Measurements from ENCODE around the gene SPG11.
"Not testable (repeated sequence)": the region's sequence is repeated elsewhere in the genome, so short reads cannot be mapped to it uniquely, and the experiment has no call there.

SPG11 gene

DNA sequence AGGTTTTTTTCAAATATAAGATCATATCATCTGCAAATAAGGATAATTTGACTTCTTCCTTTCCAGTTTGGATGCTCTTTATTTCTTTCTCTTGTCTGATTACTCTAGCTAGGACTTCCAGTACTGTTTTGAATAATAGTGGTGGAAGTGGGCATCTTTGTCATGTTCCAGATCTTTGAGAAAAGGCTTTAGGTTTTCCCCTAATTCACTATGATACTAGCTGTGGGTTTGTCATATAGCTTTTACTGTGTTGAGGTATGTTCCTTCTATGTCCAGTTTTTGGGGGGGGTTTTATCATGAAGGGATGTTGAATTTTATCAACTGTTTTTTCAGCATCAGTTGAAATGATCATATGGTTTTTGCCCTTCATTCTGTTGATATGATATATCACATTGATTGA, 37.2 kb upstream of the SPG11 start:
- not testable (repeated sequence) for H3K4me1 ChIP-seq (ENCODE audit: control insufficient read depth, insufficient read depth, low read length); H3K4me3 ChIP-seq (ENCODE audit: low read depth, low read length); H3K27ac ChIP-seq (ENCODE audit: low read depth, low read length); H3K36me3 ChIP-seq (ENCODE audit: control insufficient read depth, insufficient read depth, low read length); H3K9ac ChIP-seq (ENCODE audit: low read depth, low read length); H3K27me3 ChIP-seq (ENCODE audit: control insufficient read depth, insufficient read depth, low read length); H3K9me3 ChIP-seq (ENCODE audit: control insufficient read depth, insufficient read depth, low read length)

DNA sequence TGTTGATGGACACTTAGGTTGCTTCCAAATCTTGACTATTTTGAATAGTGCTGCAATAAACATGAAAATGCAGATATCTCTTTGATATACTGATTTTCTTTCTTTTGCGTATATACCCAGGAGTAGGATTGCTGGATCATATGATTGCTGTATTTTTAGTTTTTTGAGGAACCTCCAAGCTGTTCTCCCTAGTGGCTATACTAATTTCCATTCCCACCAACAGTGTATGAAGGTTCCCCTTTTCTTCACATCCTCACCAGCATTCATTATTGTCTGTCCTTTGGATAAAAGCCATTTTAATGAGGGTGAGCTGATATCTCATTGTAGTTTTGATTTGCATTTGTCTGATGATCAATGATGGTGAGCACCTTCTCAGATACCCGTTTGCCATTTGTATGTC, 35.2 kb upstream of the SPG11 start:
- H3K9ac ChIP-seq (ENCODE audit: low read depth, low read length): no peak overlapping the region
- no peak overlapping the region for H3K4me3 ChIP-seq (ENCODE audit: low read depth, low read length)
- no peaks in the 10 kb centered on the region for H3K36me3 ChIP-seq (ENCODE audit: control insufficient read depth, insufficient read depth, low read length)
- H3K9me3 ChIP-seq (ENCODE audit: control insufficient read depth, insufficient read depth, low read length): no peaks in the 10 kb centered on the region
- H3K27ac ChIP-seq (ENCODE audit: low read depth, low read length): no peak overlapping the region
- no peaks in the 10 kb centered on the region for H3K27me3 ChIP-seq (ENCODE audit: control insufficient read depth, insufficient read depth, low read length)
- H3K4me1 ChIP-seq (ENCODE audit: control insufficient read depth, insufficient read depth, low read length): no peaks in the 10 kb centered on the region

DNA sequence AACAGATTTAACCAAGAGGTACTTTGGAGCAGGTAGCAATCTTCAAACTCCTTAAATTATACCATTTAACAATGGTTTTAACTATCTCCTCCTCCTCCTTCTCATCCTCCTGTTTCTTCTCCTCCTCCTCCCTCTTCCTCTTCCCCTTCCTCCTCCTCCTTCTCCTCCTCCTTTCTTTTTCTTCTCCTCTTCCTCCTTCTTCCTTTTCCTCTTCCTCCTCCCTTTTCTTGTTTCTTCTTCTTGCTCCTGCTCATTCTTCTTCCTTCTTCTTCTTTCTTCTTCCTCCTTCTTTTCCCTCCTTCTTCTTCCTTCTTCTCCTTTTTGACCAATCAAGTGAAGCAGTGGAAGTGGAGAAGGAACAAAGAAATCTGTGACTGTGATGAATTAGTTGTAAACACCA, 33.6 kb upstream of the SPG11 start:
- no peak overlapping the region for H3K9ac ChIP-seq (ENCODE audit: low read depth, low read length)
- H3K9me3 ChIP-seq (ENCODE audit: control insufficient read depth, insufficient read depth, low read length): no peaks in the 10 kb centered on the region
- no peak overlapping the region for H3K27ac ChIP-seq (ENCODE audit: low read depth, low read length)
- no peaks in the 10 kb centered on the region for H3K27me3 ChIP-seq (ENCODE audit: control insufficient read depth, insufficient read depth, low read length)
- no peaks in the 10 kb centered on the region for H3K36me3 ChIP-seq (ENCODE audit: control insufficient read depth, insufficient read depth, low read length)
- H3K4me3 ChIP-seq (ENCODE audit: low read depth, low read length): no peak overlapping the region
- no peaks in the 10 kb centered on the region for H3K4me1 ChIP-seq (ENCODE audit: control insufficient read depth, insufficient read depth, low read length)

DNA sequence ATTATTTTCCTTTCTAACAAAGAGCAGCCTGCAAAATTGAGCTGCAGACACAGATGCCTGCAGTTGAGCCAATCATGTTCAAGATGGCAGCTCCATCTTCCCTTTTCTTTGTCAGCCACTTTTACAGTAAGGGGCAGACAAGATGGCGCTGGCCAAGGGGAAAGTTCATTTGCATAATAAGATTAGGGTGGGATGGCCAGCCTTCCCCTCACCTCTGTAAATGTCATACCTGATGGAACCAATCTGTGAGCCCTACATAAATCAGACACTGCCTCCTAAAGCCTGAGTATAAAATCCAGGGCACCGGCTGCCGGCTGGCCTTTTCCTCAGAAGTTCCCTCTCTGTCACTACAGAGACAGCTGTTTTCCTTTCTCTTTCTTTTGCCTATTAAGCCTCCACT, 31.8 kb upstream of the SPG11 start:
- Histone ChIP-seq H3K27me3 (ENCODE audit: control insufficient read depth, insufficient read depth, low read length) (no peaks in the 10 kb centered on the region), H3K27ac (ENCODE audit: low read depth, low read length) (no peak overlapping the region), H3K36me3 (ENCODE audit: control insufficient read depth, insufficient read depth, low read length) (no peaks in the 10 kb centered on the region), H3K4me1 (ENCODE audit: control insufficient read depth, insufficient read depth, low read length) (no peaks in the 10 kb centered on the region), H3K9me3 (ENCODE audit: control insufficient read depth, insufficient read depth, low read length) (no peaks in the 10 kb centered on the region), H3K9ac (ENCODE audit: low read depth, low read length) (no peak overlapping the region), H3K4me3 (ENCODE audit: low read depth, low read length) (no peak overlapping the region)

DNA sequence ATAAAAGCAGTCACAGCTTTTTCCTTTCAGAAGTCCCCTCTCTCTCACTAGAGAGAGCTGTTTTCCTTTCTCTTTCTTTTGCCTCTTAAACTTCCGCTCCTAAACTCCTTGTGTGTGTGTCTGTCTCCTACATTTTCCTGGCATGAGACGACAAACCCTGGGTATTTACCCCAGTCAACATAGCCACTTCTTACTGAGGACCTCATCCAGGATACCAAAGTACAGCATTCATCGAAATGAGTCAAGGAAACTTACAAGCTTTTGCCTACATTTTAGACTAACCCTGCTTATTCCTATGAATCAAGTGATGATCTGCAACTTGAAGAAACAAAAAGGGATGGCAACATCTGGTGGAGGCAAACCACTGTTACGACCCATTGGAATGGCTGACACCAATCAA, 31.0 kb upstream of the SPG11 start:
- no peak overlapping the region for H3K4me3 ChIP-seq (ENCODE audit: low read depth, low read length)
- H3K4me1 ChIP-seq (ENCODE audit: control insufficient read depth, insufficient read depth, low read length): no peaks in the 10 kb centered on the region
- H3K9ac ChIP-seq (ENCODE audit: low read depth, low read length): no peak overlapping the region
- no peaks in the 10 kb centered on the region for H3K27me3 ChIP-seq (ENCODE audit: control insufficient read depth, insufficient read depth, low read length)
- H3K36me3 ChIP-seq (ENCODE audit: control insufficient read depth, insufficient read depth, low read length): no peaks in the 10 kb centered on the region
- H3K27ac ChIP-seq (ENCODE audit: low read depth, low read length): no peak overlapping the region
- H3K9me3 ChIP-seq (ENCODE audit: control insufficient read depth, insufficient read depth, low read length): no peaks in the 10 kb centered on the region

DNA sequence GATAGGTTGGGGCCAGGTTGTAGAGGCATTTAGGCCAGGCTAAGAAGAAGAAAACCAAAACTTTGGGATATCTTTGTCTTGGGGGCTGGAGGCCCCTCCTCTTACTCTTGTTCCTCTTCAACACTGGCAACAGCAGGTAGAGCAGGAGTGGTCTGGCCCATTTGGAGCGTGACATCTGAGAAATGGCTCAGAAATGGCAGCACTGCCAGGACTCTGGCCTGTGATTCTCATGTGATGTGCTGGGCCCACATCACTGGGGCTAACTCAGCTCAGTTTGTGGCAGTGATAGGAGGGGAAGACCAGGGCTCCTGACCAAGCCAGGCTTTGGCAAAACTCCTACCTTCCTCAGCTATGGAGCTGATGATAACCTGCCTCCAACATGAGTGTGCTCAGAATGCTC, 29.2 kb upstream of the SPG11 start:
- Histone ChIP-seq H3K36me3 (ENCODE audit: control insufficient read depth, insufficient read depth, low read length) (no peaks in the 10 kb centered on the region), H3K27me3 (ENCODE audit: control insufficient read depth, insufficient read depth, low read length) (no peaks in the 10 kb centered on the region), H3K27ac (ENCODE audit: low read depth, low read length) (no peak overlapping the region), H3K9me3 (ENCODE audit: control insufficient read depth, insufficient read depth, low read length) (no peaks in the 10 kb centered on the region), H3K9ac (ENCODE audit: low read depth, low read length) (no peak overlapping the region), H3K4me1 (ENCODE audit: control insufficient read depth, insufficient read depth, low read length) (no peaks in the 10 kb centered on the region), H3K4me3 (ENCODE audit: low read depth, low read length) (no peak overlapping the region)

DNA sequence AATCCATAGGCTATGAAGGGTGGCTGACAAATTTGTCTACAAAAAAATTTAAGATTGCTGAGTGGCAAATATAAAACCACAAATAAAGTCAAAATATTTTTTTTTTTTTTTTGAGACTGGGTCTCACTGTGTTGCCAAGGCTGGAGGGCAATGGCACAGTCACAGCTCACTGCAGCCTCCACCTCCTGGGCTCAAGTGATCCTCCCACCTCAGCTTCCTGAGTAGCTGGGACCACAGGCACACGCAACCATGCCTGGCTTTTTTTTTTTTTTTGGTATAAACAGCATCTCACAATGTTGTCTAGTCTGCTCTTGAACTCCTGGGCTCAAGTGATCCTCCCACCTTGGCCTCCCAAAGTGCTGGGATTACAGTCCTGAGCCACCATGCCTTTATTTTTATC, 26.8 kb upstream of the SPG11 start:
- not testable (repeated sequence) for H3K36me3 ChIP-seq (ENCODE audit: control insufficient read depth, insufficient read depth, low read length); H3K27ac ChIP-seq (ENCODE audit: low read depth, low read length); H3K9ac ChIP-seq (ENCODE audit: low read depth, low read length); H3K4me3 ChIP-seq (ENCODE audit: low read depth, low read length); H3K9me3 ChIP-seq (ENCODE audit: control insufficient read depth, insufficient read depth, low read length); H3K4me1 ChIP-seq (ENCODE audit: control insufficient read depth, insufficient read depth, low read length); H3K27me3 ChIP-seq (ENCODE audit: control insufficient read depth, insufficient read depth, low read length)

DNA sequence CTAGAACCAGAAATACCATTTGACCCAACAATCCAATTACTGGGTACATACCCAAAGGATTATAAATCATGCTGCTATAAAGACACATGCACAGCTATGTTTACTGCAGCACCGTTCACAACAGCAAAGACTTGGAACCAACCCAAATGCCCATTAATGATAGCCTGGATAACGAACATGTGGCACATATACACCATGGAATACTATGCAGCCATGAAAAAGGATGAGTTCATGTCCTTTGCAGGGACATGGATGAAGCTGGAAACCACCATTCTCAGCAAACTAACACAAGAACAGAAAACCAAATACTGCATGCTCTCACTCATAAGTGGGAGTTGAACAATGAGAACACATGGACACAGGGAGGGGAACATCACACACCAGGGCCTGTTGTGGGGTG, 25.9 kb upstream of the SPG11 start:
- not testable (repeated sequence) for H3K27ac ChIP-seq (ENCODE audit: low read depth, low read length); H3K27me3 ChIP-seq (ENCODE audit: control insufficient read depth, insufficient read depth, low read length); H3K9me3 ChIP-seq (ENCODE audit: control insufficient read depth, insufficient read depth, low read length); H3K4me3 ChIP-seq (ENCODE audit: low read depth, low read length); H3K9ac ChIP-seq (ENCODE audit: low read depth, low read length); H3K4me1 ChIP-seq (ENCODE audit: control insufficient read depth, insufficient read depth, low read length); H3K36me3 ChIP-seq (ENCODE audit: control insufficient read depth, insufficient read depth, low read length)

DNA sequence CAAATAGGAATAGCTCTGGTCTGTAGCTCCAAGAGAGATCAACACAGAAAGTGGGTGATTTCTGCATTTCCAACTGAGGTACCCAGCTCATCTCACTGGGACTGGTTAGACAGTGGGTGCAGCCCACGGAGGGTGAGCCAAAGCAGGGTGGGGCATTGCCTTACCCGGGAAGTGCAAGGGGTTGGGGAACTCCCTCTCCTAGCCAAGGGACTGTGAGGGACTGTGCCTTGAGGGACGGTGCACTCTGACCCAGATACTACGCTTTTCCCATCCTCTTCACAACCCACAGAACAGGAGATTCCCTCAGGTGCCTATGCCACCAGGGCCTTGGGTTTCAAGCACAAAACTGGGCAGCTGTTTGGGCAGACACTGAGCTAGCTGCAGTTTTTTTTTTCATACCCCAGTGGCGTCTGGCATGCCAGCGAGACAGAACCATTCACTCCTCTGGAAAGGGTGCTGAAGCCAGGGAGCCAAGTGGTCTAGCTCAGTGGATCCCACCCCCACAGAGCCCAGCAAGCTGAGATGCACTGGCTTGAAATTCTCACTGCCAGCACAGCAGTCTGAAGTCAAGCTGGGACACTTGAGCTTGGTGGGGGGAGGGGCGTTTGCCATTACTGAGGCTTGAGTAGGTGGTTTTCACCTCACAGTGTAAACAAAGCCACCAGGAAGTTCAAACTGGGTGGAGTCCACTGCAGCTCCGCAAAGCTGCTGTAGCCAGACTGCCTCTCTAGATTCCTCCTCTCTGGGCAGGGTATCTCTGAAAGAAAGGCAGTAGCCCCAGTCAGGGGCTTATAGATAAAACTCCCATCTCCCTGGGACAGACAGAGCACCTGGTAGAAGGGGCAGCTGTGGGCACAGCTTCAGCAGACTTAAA, 19.6 kb upstream of the SPG11 start:
- Histone ChIP-seq H3K4me3 (ENCODE audit: low read depth, low read length) (0 out of 2 replicates have a peak overlapping the region, but pooled peaks have one; percentile 29), H3K27ac (ENCODE audit: low read depth, low read length) (peak overlapping the region; percentile 64)
- H3K9ac ChIP-seq (ENCODE audit: low read depth, low read length); H3K9me3 ChIP-seq (ENCODE audit: control insufficient read depth, insufficient read depth, low read length); H3K36me3 ChIP-seq (ENCODE audit: control insufficient read depth, insufficient read depth, low read length); H3K27me3 ChIP-seq (ENCODE audit: control insufficient read depth, insufficient read depth, low read length); H3K4me1 ChIP-seq (ENCODE audit: control insufficient read depth, insufficient read depth, low read length): not testable (repeated sequence)

DNA sequence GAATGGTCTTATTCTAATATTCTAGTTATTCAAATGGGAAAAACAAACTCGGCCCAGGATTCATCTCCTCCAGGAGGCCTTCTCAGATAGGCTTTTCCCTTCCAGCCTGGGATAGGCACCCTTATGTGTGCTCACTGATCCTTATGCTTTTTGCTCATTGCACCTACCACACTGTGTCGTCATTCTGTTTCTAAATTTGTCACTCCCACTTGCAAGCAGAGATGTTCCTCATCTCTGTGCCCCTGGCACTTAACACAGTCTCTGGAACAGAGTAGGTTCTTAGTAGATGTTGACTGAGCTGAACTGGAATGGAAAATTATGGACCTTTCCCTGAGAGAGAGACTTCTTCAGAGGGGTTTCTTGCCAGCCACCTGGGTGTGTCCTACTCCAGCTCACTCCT, 18.7 kb upstream of the SPG11 start:
- Histone ChIP-seq H3K27ac (ENCODE audit: low read depth, low read length) (no peak overlapping the region), H3K9me3 (ENCODE audit: control insufficient read depth, insufficient read depth, low read length) (no peaks in the 10 kb centered on the region)

DNA sequence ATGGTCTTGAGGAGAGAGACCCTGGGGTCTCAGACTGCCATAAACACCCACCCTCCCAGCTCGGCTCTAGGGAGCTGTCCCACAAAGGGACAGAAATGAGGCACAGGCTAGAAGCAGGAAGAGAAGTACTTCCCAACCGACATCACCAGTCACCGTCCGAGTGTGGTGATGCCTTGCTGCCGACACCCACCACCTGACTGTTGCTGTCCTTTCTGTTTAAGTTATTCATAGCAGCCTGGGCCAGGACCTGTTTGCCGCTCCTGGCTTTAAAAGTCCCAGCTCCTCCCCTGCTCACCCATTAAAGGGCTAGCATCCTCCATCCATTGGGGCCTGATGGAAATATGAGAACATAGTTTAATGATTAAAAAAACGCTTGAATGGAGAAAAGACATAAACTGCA, 13.2 kb upstream of the SPG11 start:
- no peak overlapping the region for H3K9ac ChIP-seq (ENCODE audit: low read depth, low read length)
- H3K9me3 ChIP-seq (ENCODE audit: control insufficient read depth, insufficient read depth, low read length): no peaks in the 10 kb centered on the region

More for the DNA sequence above, 18.7 kb upstream of the SPG11 start:
- H3K4me1 ChIP-seq (ENCODE audit: control insufficient read depth, insufficient read depth, low read length): peaks cover 7% of the 10 kb centered on the region
- no peak overlapping the region for H3K9ac ChIP-seq (ENCODE audit: low read depth, low read length)
- H3K4me3 ChIP-seq (ENCODE audit: low read depth, low read length): no peak overlapping the region
- H3K27me3 ChIP-seq (ENCODE audit: control insufficient read depth, insufficient read depth, low read length): no peaks in the 10 kb centered on the region
- no peaks in the 10 kb centered on the region for H3K36me3 ChIP-seq (ENCODE audit: control insufficient read depth, insufficient read depth, low read length)

More for the DNA sequence above, 13.2 kb upstream of the SPG11 start:
- H3K27ac ChIP-seq (ENCODE audit: low read depth, low read length): no peak overlapping the region
- H3K27me3 ChIP-seq (ENCODE audit: control insufficient read depth, insufficient read depth, low read length): no peaks in the 10 kb centered on the region
- no peak overlapping the region for H3K4me3 ChIP-seq (ENCODE audit: low read depth, low read length)
- H3K36me3 ChIP-seq (ENCODE audit: control insufficient read depth, insufficient read depth, low read length): no peaks in the 10 kb centered on the region
- no peaks in the 10 kb centered on the region for H3K4me1 ChIP-seq (ENCODE audit: control insufficient read depth, insufficient read depth, low read length)

Measured in HUES48 (cell line).